ENCODE measurements around the gene GBA3. TPM values are rescaled to one million over a fixed set of nuclear protein-coding genes. Genes with fewer than 3 reads are reported as not detected.

GBA3 gene
- total RNA-seq, 2 donors from 2014 or later, result not detected

- ATAC-seq (replicated peaks), result no peak
- H3K36me3 Mint-ChIP-seq (ENCODE audit: low read depth), result no peaks in the 10 kb centered on the region
Measured at GRCh38 chr4:22780317-22780716, 87.6 kb downstream of the GBA3 start.

GRCh38 chr4:22780797-22781196 is 88.1 kb downstream of the GBA3 start:
- no peaks in the 10 kb centered on the region for H3K36me3 Mint-ChIP-seq (ENCODE audit: low read depth)
- peaks cover 10% of the 10 kb centered on the region for H3K9me3 Mint-ChIP-seq
- H3K27me3 Mint-ChIP-seq, result no peaks in the 10 kb centered on the region
- no peaks in the 10 kb centered on the region for H3K4me1 Mint-ChIP-seq
- ATAC-seq (replicated peaks), result no peak
- H3K4me3 Mint-ChIP-seq, result no peak overlapping the region
- no peak overlapping the region for H3K27ac Mint-ChIP-seq

More at GRCh38 chr4:22780317-22780716, 87.6 kb downstream of the GBA3 start:
- Mint-ChIP-seq H3K27ac (no peak overlapping the region), H3K4me3 (no peak overlapping the region), H3K27me3 (no peaks in the 10 kb centered on the region), H3K9me3 (peaks cover 14% of the 10 kb centered on the region), H3K4me1 (no peaks in the 10 kb centered on the region)

- Mint-ChIP-seq H3K9me3 (peaks cover 4% of the 10 kb centered on the region), H3K27ac (no peak overlapping the region), H3K36me3 (ENCODE audit: low read depth) (no peaks in the 10 kb centered on the region), H3K27me3 (no peaks in the 10 kb centered on the region), H3K4me1 (no peaks in the 10 kb centered on the region), H3K4me3 (no peak overlapping the region)
- no peak for ATAC-seq (replicated peaks)
Measured at GRCh38 chr4:22787753-22788375, 95.1 kb downstream of the GBA3 start.

- no peaks in the 10 kb centered on the region for H3K4me1 Mint-ChIP-seq
- no peak for ATAC-seq (replicated peaks)
- H3K4me3 Mint-ChIP-seq, result no peak overlapping the region
- no peaks in the 10 kb centered on the region for H3K36me3 Mint-ChIP-seq (ENCODE audit: low read depth)
- no peak overlapping the region for H3K27ac Mint-ChIP-seq
- H3K27me3 Mint-ChIP-seq, result no peaks in the 10 kb centered on the region
- peaks cover 4% of the 10 kb centered on the region for H3K9me3 Mint-ChIP-seq
Measured at GRCh38 chr4:22790631-22791030, 97.9 kb downstream of the GBA3 start.

GRCh38 chr4:22794732-22795131 is 102.0 kb downstream of the GBA3 start:
- H3K27ac Mint-ChIP-seq, result no peak overlapping the region
- no peak overlapping the region for H3K4me3 Mint-ChIP-seq
- ATAC-seq (replicated peaks), result no peak
- peaks cover 8% of the 10 kb centered on the region for H3K9me3 Mint-ChIP-seq
- no peaks in the 10 kb centered on the region for H3K27me3 Mint-ChIP-seq
- no peaks in the 10 kb centered on the region for H3K4me1 Mint-ChIP-seq
- H3K36me3 Mint-ChIP-seq (ENCODE audit: low read depth), result no peaks in the 10 kb centered on the region

GRCh38 chr4:22801391-22801790 is 108.7 kb downstream of the GBA3 start:
- Mint-ChIP-seq H3K9me3 (peaks cover 12% of the 10 kb centered on the region), H3K27me3 (no peaks in the 10 kb centered on the region), H3K27ac (no peak overlapping the region)

GRCh38 chr4:22802876-22803275 is 110.1 kb downstream of the GBA3 start:
- H3K4me3 Mint-ChIP-seq, result no peak overlapping the region
- no peak overlapping the region for H3K27ac Mint-ChIP-seq
- peaks cover 15% of the 10 kb centered on the region for H3K9me3 Mint-ChIP-seq

More at GRCh38 chr4:22801391-22801790, 108.7 kb downstream of the GBA3 start:
- H3K4me1 Mint-ChIP-seq, result no peaks in the 10 kb centered on the region
- no peak overlapping the region for H3K4me3 Mint-ChIP-seq
- no peaks in the 10 kb centered on the region for H3K36me3 Mint-ChIP-seq (ENCODE audit: low read depth)
- ATAC-seq (replicated peaks), result no peak

GRCh38 chr4:22803512-22803911 is 110.8 kb downstream of the GBA3 start:
- no peak overlapping the region for H3K4me3 Mint-ChIP-seq
- H3K36me3 Mint-ChIP-seq (ENCODE audit: low read depth), result no peaks in the 10 kb centered on the region
- no peak overlapping the region for H3K27ac Mint-ChIP-seq
- no peaks in the 10 kb centered on the region for H3K27me3 Mint-ChIP-seq
- peaks cover 18% of the 10 kb centered on the region for H3K9me3 Mint-ChIP-seq
- no peak for ATAC-seq (replicated peaks)
- H3K4me1 Mint-ChIP-seq, result no peaks in the 10 kb centered on the region

More at GRCh38 chr4:22802876-22803275, 110.1 kb downstream of the GBA3 start:
- Mint-ChIP-seq H3K4me1 (no peaks in the 10 kb centered on the region), H3K36me3 (ENCODE audit: low read depth) (no peaks in the 10 kb centered on the region), H3K27me3 (no peaks in the 10 kb centered on the region)
- no peak for ATAC-seq (replicated peaks)

GRCh38 chr4:22814906-22815305 is 122.2 kb downstream of the GBA3 start:
- H3K36me3 Mint-ChIP-seq (ENCODE audit: low read depth), result no peaks in the 10 kb centered on the region
- ATAC-seq (replicated peaks), result no peak
- H3K4me3 Mint-ChIP-seq, result no peak overlapping the region
- H3K27ac Mint-ChIP-seq, result no peak overlapping the region
- H3K27me3 Mint-ChIP-seq, result no peaks in the 10 kb centered on the region
- H3K4me1 Mint-ChIP-seq, result no peaks in the 10 kb centered on the region
- H3K9me3 Mint-ChIP-seq, result peaks cover 12% of the 10 kb centered on the region

- no peaks in the 10 kb centered on the region for H3K36me3 Mint-ChIP-seq (ENCODE audit: low read depth)
- no peaks in the 10 kb centered on the region for H3K4me1 Mint-ChIP-seq
- no peak overlapping the region for H3K4me3 Mint-ChIP-seq
- no peak for ATAC-seq (replicated peaks)
- no peaks in the 10 kb centered on the region for H3K27me3 Mint-ChIP-seq
- peaks cover 3% of the 10 kb centered on the region for H3K9me3 Mint-ChIP-seq
- no peak overlapping the region for H3K27ac Mint-ChIP-seq
Measured at GRCh38 chr4:22824091-22824490, 131.4 kb downstream of the GBA3 start.

- ATAC-seq (replicated peaks), result no peak
- no peaks in the 10 kb centered on the region for H3K9me3 Mint-ChIP-seq
- no peak overlapping the region for H3K4me3 Mint-ChIP-seq
- H3K27me3 Mint-ChIP-seq, result no peaks in the 10 kb centered on the region
- H3K27ac Mint-ChIP-seq, result no peak overlapping the region
- no peaks in the 10 kb centered on the region for H3K36me3 Mint-ChIP-seq (ENCODE audit: low read depth)
- H3K4me1 Mint-ChIP-seq, result no peaks in the 10 kb centered on the region
Measured at GRCh38 chr4:22842360-22843018, 149.8 kb downstream of the GBA3 start.

- no peaks in the 10 kb centered on the region for H3K36me3 Mint-ChIP-seq (ENCODE audit: low read depth)
- no peak overlapping the region for H3K27ac Mint-ChIP-seq
- H3K4me3 Mint-ChIP-seq, result no peak overlapping the region
- H3K27me3 Mint-ChIP-seq, result no peaks in the 10 kb centered on the region
- no peaks in the 10 kb centered on the region for H3K9me3 Mint-ChIP-seq
- no peaks in the 10 kb centered on the region for H3K4me1 Mint-ChIP-seq
- no peak for ATAC-seq (replicated peaks)
Measured at GRCh38 chr4:22848332-22848731, 155.6 kb downstream of the GBA3 start.

- ATAC-seq (replicated peaks), result no peak
Measured at GRCh38 chr4:22850055-22850454, 157.3 kb downstream of the GBA3 start.

GRCh38 chr4:22850630-22851029 is 157.9 kb downstream of the GBA3 start:
- no peak for ATAC-seq (replicated peaks)
- H3K9me3 Mint-ChIP-seq, result no peaks in the 10 kb centered on the region
- H3K27ac Mint-ChIP-seq, result no peak overlapping the region
- H3K36me3 Mint-ChIP-seq (ENCODE audit: low read depth), result no peaks in the 10 kb centered on the region
- no peaks in the 10 kb centered on the region for H3K4me1 Mint-ChIP-seq
- no peak overlapping the region for H3K4me3 Mint-ChIP-seq
- no peaks in the 10 kb centered on the region for H3K27me3 Mint-ChIP-seq

More at GRCh38 chr4:22850055-22850454, 157.3 kb downstream of the GBA3 start:
- Mint-ChIP-seq H3K36me3 (ENCODE audit: low read depth) (no peaks in the 10 kb centered on the region), H3K27ac (no peak overlapping the region), H3K9me3 (no peaks in the 10 kb centered on the region), H3K27me3 (no peaks in the 10 kb centered on the region), H3K4me1 (no peaks in the 10 kb centered on the region), H3K4me3 (no peak overlapping the region)

- no peak overlapping the region for H3K4me3 Mint-ChIP-seq
- no peaks in the 10 kb centered on the region for H3K36me3 Mint-ChIP-seq (ENCODE audit: low read depth)
- no peaks in the 10 kb centered on the region for H3K4me1 Mint-ChIP-seq
- H3K27me3 Mint-ChIP-seq, result no peaks in the 10 kb centered on the region
- no peak overlapping the region for H3K27ac Mint-ChIP-seq
- H3K9me3 Mint-ChIP-seq, result peaks cover 6% of the 10 kb centered on the region
- ATAC-seq (replicated peaks), result no peak
Measured at GRCh38 chr4:22857411-22857810, 164.7 kb downstream of the GBA3 start.

All from activated T-helper 17 cell treated with anti-CD3 and anti-CD28 coated beads, Interleukin-2, amount 50 U/mL, for 72 hours (primary cell).